ENCODE measurements around the gene TRPM2.

- TF ChIP-seq POLR2AphosphoS5 (IDR thresholded peaks at IDR 0.05; ENCODE audit: low read depth, low read length) (no peak), CTCF (IDR thresholded peaks at IDR 0.05) (no peak), REST (IDR thresholded peaks at IDR 0.05; ENCODE audit: insufficient read depth in 1 of 2, low read depth in 2 of 2, low read length in 1 of 2) (no peak), TCF7L2 (IDR thresholded peaks at IDR 0.05; ENCODE audit: low read depth, low read length) (no peak), SIN3A (IDR thresholded peaks at IDR 0.05; ENCODE audit: borderline replicate concordance, insufficient read depth, low read depth, low read length) (no peak)
Measured at GRCh38 chr21:44320847-44321246, 32.6 kb upstream of the TRPM2 start.
